WI38 (cell line): ENCODE results near the gene DNMT3B.

Experiments
- H3K4me3 ChIP-seq: 2 replicates; pipeline ENCODE4 v1.5.1; 2011; ENCODE audit warnings: low read depth, mild to moderate bottlenecking, control low read depth, low read length
- CTCF ChIP-seq: IDR thresholded peaks from 2 replicates; pipeline ENCODE4 v1.5.1; 2012; ENCODE audit warnings: low read depth, mild to moderate bottlenecking, control low read depth, low read length

The DNMT3B gene

GRCh38 chr20:32806356-32806755, 44.2 kb downstream of the DNMT3B start:
- no peak overlapping the region for H3K4me3 ChIP-seq
- TF ChIP-seq CTCF: no peak

- H3K4me3 ChIP-seq: no peak overlapping the region
- no peak for TF ChIP-seq CTCF
Measured at GRCh38 chr20:32807706-32808105, 45.5 kb downstream of the DNMT3B start.

- H3K4me3 ChIP-seq: no peak overlapping the region
- TF ChIP-seq CTCF: no peak
Measured at GRCh38 chr20:32808438-32808837, 46.3 kb downstream of the DNMT3B start.

- TF ChIP-seq CTCF: no peak
- no peak overlapping the region for H3K4me3 ChIP-seq
Measured at GRCh38 chr20:32809907-32810306, 47.7 kb downstream of the DNMT3B start.

GRCh38 chr20:32810941-32811340, 48.8 kb downstream of the DNMT3B start:
- TF ChIP-seq CTCF: no peak
- H3K4me3 ChIP-seq: no peak overlapping the region

GRCh38 chr20:32811886-32812285, 49.7 kb downstream of the DNMT3B start:
- no peak for TF ChIP-seq CTCF
- H3K4me3 ChIP-seq: no peak overlapping the region

GRCh38 chr20:32819992-32820697, 58.0 kb downstream of the DNMT3B start:
- no peak for TF ChIP-seq CTCF
- H3K4me3 ChIP-seq: peak overlapping the region; percentile 92
